Parathyroid adenoma (tissue), 2 donors: ENCODE measurements around the gene CCBE1.

Source experiments
- H2AFZ ChIP-seq: fragments of 300-600 bp; sonication (generic); one replicate; pipeline ENCODE4 v1.7.0; 2017; ENCODE audit warnings: antibody characterized with exemption, mild to moderate bottlenecking
- H3K27ac ChIP-seq: fragments of 300-600 bp; sonication (generic); one replicate; pipeline ENCODE4 v1.7.0; 2017
- H3K27me3 ChIP-seq: fragments of 300-600 bp; sonication (generic); one replicate; pipeline ENCODE4 v1.7.0; 2017; ENCODE audit warnings: low read length; ENCODE audit not compliant: control insufficient read depth, insufficient read depth
- H3K36me3 ChIP-seq: fragments of 300-600 bp; sonication (generic); one replicate; pipeline ENCODE4 v1.7.0; 2017; ENCODE audit warnings: low read length; ENCODE audit not compliant: control insufficient read depth, insufficient read depth
- H3K4me1 ChIP-seq: fragments of 300-600 bp; sonication (generic); one replicate; pipeline ENCODE4 v1.7.0; 2017; ENCODE audit warnings: control low read depth
- H3K4me2 ChIP-seq: fragments of 300-600 bp; sonication (generic); one replicate; pipeline ENCODE4 v1.7.0; 2017; ENCODE audit warnings: low read length
- H3K4me3 ChIP-seq: fragments of 300-600 bp; sonication (generic); one replicate; pipeline ENCODE4 v1.7.0; 2017; ENCODE audit warnings: low read depth, low read length
- H3K79me2 ChIP-seq: fragments of 300-600 bp; sonication (generic); one replicate; pipeline ENCODE4 v1.7.0; 2017; ENCODE audit warnings: control low read depth
- H3K9ac ChIP-seq: fragments of 300-600 bp; sonication (generic); one replicate; pipeline ENCODE4 v1.7.0; 2017; ENCODE audit warnings: mild to moderate bottlenecking
- H3K9me3 ChIP-seq: fragments of 300-600 bp; sonication (generic); one replicate; pipeline ENCODE4 v1.7.0; 2017; ENCODE audit warnings: low read length; ENCODE audit not compliant: control insufficient read depth
- TF ChIP-seq, protein P1 (sequence below): fragments of 300-600 bp; sonication (generic); IDR thresholded peaks from one replicate; pipeline ENCODE4 v1.7.0; 2017; ENCODE audit warnings: antibody characterized with exemption, mild to moderate bottlenecking
- donor health status: primary hyperparathyroidism.

The CCBE1 gene

GRCh38 chr18:59623456-59624368 is 73.5 kb downstream of the CCBE1 start:
- TF ChIP-seq, protein P1, sequence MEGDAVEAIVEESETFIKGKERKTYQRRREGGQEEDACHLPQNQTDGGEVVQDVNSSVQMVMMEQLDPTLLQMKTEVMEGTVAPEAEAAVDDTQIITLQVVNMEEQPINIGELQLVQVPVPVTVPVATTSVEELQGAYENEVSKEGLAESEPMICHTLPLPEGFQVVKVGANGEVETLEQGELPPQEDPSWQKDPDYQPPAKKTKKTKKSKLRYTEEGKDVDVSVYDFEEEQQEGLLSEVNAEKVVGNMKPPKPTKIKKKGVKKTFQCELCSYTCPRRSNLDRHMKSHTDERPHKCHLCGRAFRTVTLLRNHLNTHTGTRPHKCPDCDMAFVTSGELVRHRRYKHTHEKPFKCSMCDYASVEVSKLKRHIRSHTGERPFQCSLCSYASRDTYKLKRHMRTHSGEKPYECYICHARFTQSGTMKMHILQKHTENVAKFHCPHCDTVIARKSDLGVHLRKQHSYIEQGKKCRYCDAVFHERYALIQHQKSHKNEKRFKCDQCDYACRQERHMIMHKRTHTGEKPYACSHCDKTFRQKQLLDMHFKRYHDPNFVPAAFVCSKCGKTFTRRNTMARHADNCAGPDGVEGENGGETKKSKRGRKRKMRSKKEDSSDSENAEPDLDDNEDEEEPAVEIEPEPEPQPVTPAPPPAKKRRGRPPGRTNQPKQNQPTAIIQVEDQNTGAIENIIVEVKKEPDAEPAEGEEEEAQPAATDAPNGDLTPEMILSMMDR, result no peak
- H3K27ac ChIP-seq, result no peak overlapping the region
- no peak overlapping the region for H3K9ac ChIP-seq
- H3K4me1 ChIP-seq, result peaks cover 13% of the 10 kb centered on the region
- H3K79me2 ChIP-seq, result no peaks in the 10 kb centered on the region
- H3K27me3 ChIP-seq, result no peaks in the 10 kb centered on the region
- no peak overlapping the region for H3K4me3 ChIP-seq
- peak overlapping the region; percentile 62 for H2AFZ ChIP-seq
- H3K36me3 ChIP-seq, result no peaks in the 10 kb centered on the region
- H3K4me2 ChIP-seq, result peak overlapping the region; percentile 33
- no peaks in the 10 kb centered on the region for H3K9me3 ChIP-seq

- Histone ChIP-seq H3K27me3 (no peaks in the 10 kb centered on the region), H2AFZ (no peak overlapping the region), H3K4me2 (no peak overlapping the region), H3K4me3 (no peak overlapping the region), H3K9ac (no peak overlapping the region), H3K27ac (no peak overlapping the region), H3K9me3 (no peaks in the 10 kb centered on the region), H3K4me1 (peaks cover 13% of the 10 kb centered on the region), H3K79me2 (no peaks in the 10 kb centered on the region), H3K36me3 (no peaks in the 10 kb centered on the region)
- TF ChIP-seq, protein P1, result no peak
These were observed 76.2 kb downstream of the CCBE1 start for GRCh38 chr18:59621027-59621426.

GRCh38 chr18:59620381-59620780 is 76.8 kb downstream of the CCBE1 start:
- Histone ChIP-seq H3K4me2 (no peak overlapping the region), H3K27me3 (no peaks in the 10 kb centered on the region), H3K4me3 (no peak overlapping the region), H3K79me2 (no peaks in the 10 kb centered on the region), H3K9ac (no peak overlapping the region), H3K4me1 (peaks cover 13% of the 10 kb centered on the region), H3K27ac (no peak overlapping the region), H3K36me3 (no peaks in the 10 kb centered on the region), H3K9me3 (no peaks in the 10 kb centered on the region), H2AFZ (no peak overlapping the region)
- TF ChIP-seq, protein P1, result no peak

DNA sequence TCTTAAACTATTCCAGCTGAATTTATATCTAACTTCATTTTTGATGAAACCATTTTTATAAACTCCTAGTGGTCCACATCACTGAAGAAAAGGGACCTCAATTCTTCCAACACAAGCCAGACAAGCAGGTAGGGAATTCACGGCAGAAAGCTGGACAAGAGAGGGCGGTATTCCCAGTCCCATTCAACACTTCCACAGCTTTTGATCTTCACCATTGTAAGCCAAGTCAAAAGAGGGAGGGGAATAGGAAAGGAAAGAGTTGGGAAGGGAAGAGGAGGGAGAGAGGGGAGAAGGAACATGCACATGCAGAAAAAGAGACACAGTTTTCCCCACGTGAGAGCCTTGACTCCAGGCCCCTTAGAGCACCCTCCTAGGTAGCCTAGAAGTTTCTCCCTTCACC is 77.4 kb downstream of the CCBE1 start:
- no peak overlapping the region for H3K4me2 ChIP-seq
- H3K36me3 ChIP-seq, result no peaks in the 10 kb centered on the region
- TF ChIP-seq, protein P1, result no peak
- no peaks in the 10 kb centered on the region for H3K9me3 ChIP-seq
- no peak overlapping the region for H3K27ac ChIP-seq
- no peak overlapping the region for H2AFZ ChIP-seq
- H3K4me1 ChIP-seq, result peaks cover 13% of the 10 kb centered on the region
- no peak overlapping the region for H3K9ac ChIP-seq
- no peak overlapping the region for H3K4me3 ChIP-seq
- H3K27me3 ChIP-seq, result no peaks in the 10 kb centered on the region
- no peaks in the 10 kb centered on the region for H3K79me2 ChIP-seq
